BE2C (cell line): Measurements from ENCODE around the gene PIGV. TPM values are rescaled to one million over a fixed set of nuclear protein-coding genes. Genes with fewer than 3 reads are reported as not detected.

Experiments
- DNase-seq: peaks from one replicate; pipeline ENCODE4 v3.0.0-alpha.2; 2020
- H3K27me3 ChIP-seq: fragments of 250-450 bp; sonication (Bioruptor Pico); 2 replicates; pipeline ENCODE4 v1.5.1; 2020; ENCODE audit warnings: mild to moderate bottlenecking
- H3K36me3 ChIP-seq: fragments of 250-450 bp; sonication (Bioruptor Pico); 2 replicates; pipeline ENCODE4 v1.5.1; 2020; ENCODE audit warnings: mild to moderate bottlenecking
- H3K4me1 ChIP-seq: fragments of 250-450 bp; sonication (Bioruptor Pico); 2 replicates; pipeline ENCODE4 v1.5.1; 2020
- H3K4me3 ChIP-seq: 2 replicates; pipeline ENCODE4 v1.5.1; 2011; ENCODE audit warnings: low read depth, low read length
- H3K9me3 ChIP-seq: fragments of 250-450 bp; sonication (Bioruptor Pico); 2 replicates; pipeline ENCODE4 v1.5.1; 2020
- CTCF ChIP-seq: IDR thresholded peaks from 2 replicates; pipeline ENCODE4 v1.5.1; 2012; ENCODE audit warnings: mild to moderate bottlenecking, low read depth, low read length
- polyA plus RNA-seq: library from polyadenylated mRNA; unstranded; fragments of >200 nt; gene quantifications from one replicate; pipeline ENCODE4 v1.2.1, GENCODE V29; 2012; ENCODE audit warnings: low read depth, missing spikeins; ENCODE audit not compliant: insufficient read length, insufficient read depth

Gene PIGV
- polyA plus RNA-seq, result 1.1 TPM

DNA sequence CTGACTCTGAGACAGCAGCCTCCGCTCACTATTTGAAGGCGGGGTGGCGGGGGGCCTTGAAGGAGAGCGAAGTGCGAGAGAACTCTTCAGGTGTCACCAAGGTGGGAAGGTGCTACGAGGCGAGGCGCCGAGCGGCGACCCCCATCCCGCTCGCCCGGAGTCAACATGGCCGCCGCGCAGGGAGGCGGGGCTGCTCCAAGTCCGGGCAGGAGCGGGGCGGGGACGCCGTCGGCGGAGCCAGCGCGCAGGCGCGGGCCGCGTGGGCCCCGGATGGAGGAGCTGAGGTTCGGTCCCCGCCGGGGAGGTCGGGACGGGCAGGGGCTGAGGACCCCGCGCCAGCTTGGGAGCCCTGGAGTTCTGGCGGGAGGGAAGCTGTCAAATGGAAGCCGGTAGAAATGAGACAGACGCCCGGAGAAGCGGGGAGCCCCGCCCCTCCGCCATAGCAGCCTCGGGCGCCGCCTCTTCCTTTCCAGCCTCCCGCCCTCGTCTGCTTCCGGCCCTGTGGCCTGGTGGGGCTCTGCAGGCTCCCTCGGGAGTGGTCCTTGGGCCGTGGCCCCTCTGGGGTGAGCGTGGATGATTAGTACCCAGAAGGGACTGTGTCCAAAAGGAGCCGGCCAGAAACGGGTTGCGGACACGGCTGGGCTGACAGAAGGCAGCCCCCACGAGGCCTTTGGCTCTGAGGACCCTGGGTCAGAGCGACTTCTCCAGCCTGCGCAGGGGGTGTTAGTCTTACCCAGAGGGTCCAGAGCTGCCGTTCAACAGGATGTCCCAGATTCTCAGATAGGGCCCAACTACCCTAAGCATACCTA is at the start of gene PIGV:
Gene PIGV, plus strand, starts transcription at position 245 of the 809 bp plus-strand sequence. CDS start 2,866 bp downstream, outside the sequence.
- peak; percentile 87 for DNase-seq
- Histone ChIP-seq H3K27me3 (no peaks in the 10 kb centered on the region), H3K36me3 (no peaks in the 10 kb centered on the region), H3K4me3 (peak within 1 kb of the TSS; percentile 75), H3K4me1 (peaks cover 9% of the 10 kb centered on the region; the same call in 1 of the 2 replicates), H3K9me3 (no peaks in the 10 kb centered on the region)
- TF ChIP-seq CTCF, result no peak

DNA sequence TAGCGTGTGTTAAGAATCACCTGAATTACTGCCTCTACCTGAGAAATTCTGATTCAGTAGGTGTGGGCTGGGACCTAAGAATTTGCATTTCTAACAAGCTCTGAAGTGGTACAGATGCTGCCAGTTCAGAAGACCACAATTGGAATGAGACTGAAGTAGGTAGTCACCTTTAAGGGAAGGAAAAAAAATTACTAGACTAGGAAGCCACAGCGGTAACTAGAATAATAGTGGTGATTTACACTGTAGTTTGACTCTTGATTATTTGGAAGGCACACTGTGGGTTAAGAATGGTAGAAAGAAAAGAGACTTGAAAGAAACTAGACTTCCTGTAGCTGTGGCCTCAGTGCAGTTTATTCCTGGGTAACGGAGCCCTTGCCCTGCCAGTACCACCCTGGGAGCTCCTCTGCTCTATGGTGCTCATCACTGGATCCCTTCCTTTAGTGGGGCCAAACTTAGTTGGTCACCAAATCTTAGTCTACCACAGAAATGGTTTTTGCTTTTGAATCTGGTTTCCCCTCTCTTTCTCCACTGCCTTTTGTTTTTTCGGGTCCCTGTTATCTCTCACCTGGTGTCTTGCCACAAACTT is 48.3 kb upstream of the PIGV start:
- Histone ChIP-seq H3K27me3 (no peaks in the 10 kb centered on the region), H3K4me1 (no peaks in the 10 kb centered on the region), H3K4me3 (no peak overlapping the region), H3K36me3 (peaks cover 30% of the 10 kb centered on the region), H3K9me3 (no peaks in the 10 kb centered on the region)
- DNase-seq, result no peak
- no peak for TF ChIP-seq CTCF

DNA sequence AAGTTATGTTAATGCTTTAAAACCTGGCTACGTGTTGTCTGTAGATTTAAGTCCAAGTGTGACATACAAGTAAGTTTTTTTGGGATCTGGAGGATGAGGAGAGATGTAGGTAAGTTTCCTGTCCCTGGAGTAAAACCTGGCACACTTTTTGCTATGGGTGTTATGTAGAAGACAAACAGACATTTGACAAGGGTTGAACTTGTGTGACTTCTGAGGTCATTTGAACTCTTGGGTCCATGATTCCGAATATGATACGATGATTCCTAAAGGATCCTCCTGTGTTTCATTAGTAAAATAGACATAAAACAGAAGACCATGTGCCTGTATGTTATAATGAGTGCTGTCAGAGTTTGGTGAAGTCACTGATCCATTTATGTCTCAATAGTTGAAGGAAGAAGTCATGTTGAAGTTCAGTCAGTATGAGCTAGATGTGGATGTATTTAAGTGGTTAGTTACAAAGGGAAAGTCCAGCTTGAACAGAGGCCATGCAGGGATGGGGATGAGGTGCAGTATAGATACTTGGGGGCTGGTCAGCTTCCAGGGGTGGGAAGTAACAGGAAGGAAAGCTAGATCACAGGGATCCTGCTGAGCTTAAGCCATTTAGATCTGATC is 47.6 kb upstream of the PIGV start:
- Histone ChIP-seq H3K36me3 (peaks cover 34% of the 10 kb centered on the region), H3K4me1 (no peaks in the 10 kb centered on the region), H3K27me3 (no peaks in the 10 kb centered on the region), H3K4me3 (no peak overlapping the region), H3K9me3 (no peaks in the 10 kb centered on the region)
- TF ChIP-seq CTCF, result no peak
- DNase-seq, result no peak

DNA sequence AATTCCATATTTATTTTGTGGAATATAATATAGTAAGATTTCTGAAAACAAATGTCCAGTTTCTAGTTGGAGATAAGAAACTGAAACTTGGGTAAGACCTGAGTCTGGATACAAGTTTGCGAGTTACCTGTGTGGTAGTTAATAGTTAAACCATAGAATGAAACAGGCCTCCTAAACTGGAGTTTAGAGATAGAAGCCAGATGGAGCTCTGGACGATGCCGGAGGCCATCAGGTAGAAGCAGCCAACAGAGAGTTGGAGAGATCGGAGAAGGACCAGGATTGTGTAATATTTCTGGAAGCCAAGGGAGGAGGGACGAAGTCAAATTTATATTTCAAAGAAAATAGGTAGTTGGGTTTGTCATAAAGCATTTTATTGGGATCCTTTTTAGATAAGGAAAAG is 46.8 kb upstream of the PIGV start:
- H3K36me3 ChIP-seq, result peaks cover 36% of the 10 kb centered on the region

DNA sequence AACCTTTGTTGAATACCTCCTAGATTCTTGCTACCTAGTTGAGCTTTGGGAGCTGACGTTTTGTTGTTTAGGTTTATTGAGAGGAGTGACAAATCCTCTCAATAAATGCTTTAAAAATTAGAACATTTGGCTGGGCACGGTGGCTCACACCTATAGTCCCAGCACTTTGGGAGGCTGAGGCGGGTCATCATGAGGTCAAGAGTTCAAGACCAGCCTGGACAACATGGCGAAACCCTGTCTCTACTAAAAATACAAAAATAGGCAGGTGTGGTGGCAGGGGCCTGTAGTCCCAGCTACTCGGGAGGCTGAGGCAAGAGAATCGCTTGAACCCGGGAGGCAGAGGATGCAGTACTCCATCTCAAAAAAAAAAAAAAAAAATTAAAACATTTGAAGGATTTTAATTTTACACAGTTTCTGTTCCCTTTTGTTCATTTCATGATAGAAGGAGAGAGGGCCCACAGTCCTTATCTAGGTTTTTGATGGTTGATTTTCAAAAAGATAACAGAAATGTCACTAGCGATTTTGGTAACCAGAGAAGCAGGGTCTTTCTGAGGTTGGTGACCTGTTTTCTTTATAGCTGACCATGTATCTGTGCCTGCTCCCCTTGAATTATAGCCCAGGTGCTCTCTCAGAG is 44.2 kb upstream of the PIGV start:
- H3K9me3 ChIP-seq, result no peaks in the 10 kb centered on the region
- no peaks in the 10 kb centered on the region for H3K27me3 ChIP-seq
- no peak overlapping the region for H3K4me3 ChIP-seq
- no peak for DNase-seq
- no peaks in the 10 kb centered on the region for H3K4me1 ChIP-seq
- TF ChIP-seq CTCF, result no peak
- peaks cover 36% of the 10 kb centered on the region for H3K36me3 ChIP-seq

More for the DNA sequence above, 46.8 kb upstream of the PIGV start:
- DNase-seq, result no peak
- H3K27me3 ChIP-seq, result no peaks in the 10 kb centered on the region
- H3K4me3 ChIP-seq, result no peak overlapping the region
- H3K4me1 ChIP-seq, result no peaks in the 10 kb centered on the region
- H3K9me3 ChIP-seq, result no peaks in the 10 kb centered on the region
- TF ChIP-seq CTCF, result no peak
